Trophoblast cell (in vitro differentiated cells and primary cell): Measurements from ENCODE around the gene ACVR1B.

Experiments used
- DNase-seq, 2 donors: peaks; one replicate each; pipeline ENCODE4 v3.0.0-alpha.2; 2016
- H2AFZ ChIP-seq: 2 replicates; pipeline ENCODE4 v1.6.1; 2013; ENCODE audit warnings: low read length, moderate library complexity, mild to moderate bottlenecking; ENCODE audit not compliant: insufficient read depth, poor library complexity
- H2AK5ac ChIP-seq: 2 replicates; pipeline ENCODE4 v1.6.1; 2013; ENCODE audit warnings: mild to moderate bottlenecking, low read length
- H2BK120ac ChIP-seq: 2 replicates; pipeline ENCODE4 v1.6.1; 2013; ENCODE audit warnings: low read length, mild to moderate bottlenecking, moderate library complexity; ENCODE audit not compliant: insufficient read depth, poor library complexity
- H2BK12ac ChIP-seq: 2 replicates; pipeline ENCODE4 v1.6.1; 2013; ENCODE audit warnings: mild to moderate bottlenecking, low read length, moderate library complexity
- H2BK5ac ChIP-seq: 2 replicates; pipeline ENCODE4 v1.6.1; 2013; ENCODE audit warnings: low read length, low read depth, moderate library complexity, mild to moderate bottlenecking; ENCODE audit not compliant: poor library complexity
- H3K14ac ChIP-seq: 2 replicates; pipeline ENCODE4 v1.6.1; 2013; ENCODE audit warnings: mild to moderate bottlenecking, low read length
- H3K18ac ChIP-seq: 2 replicates; pipeline ENCODE4 v1.6.1; 2013; ENCODE audit warnings: mild to moderate bottlenecking, low read length
- H3K23ac ChIP-seq: 2 replicates; pipeline ENCODE4 v1.6.1; 2013; ENCODE audit warnings: low read length
- H3K27ac ChIP-seq: 2 replicates; pipeline ENCODE4 v1.5.1; 2013; ENCODE audit warnings: low read depth, mild to moderate bottlenecking, inconsistent platforms, low read length, moderate library complexity
- H3K27me3 ChIP-seq: 2 replicates; pipeline ENCODE4 v1.6.1; 2013; ENCODE audit warnings: inconsistent platforms, mild to moderate bottlenecking, low read length, moderate library complexity; ENCODE audit not compliant: insufficient read depth
- H3K36me3 ChIP-seq, 2 experiments: 1 replicate in 1 of 2; 2 replicates in 1 of 2; pipeline ENCODE4 v1.6.1; 2013; ENCODE audit warnings: low read length in 2 of 2, mild to moderate bottlenecking in 2 of 2, moderate library complexity in 1 of 2; ENCODE audit not compliant: insufficient read depth in 2 of 2, control insufficient read depth in 1 of 2
- H3K4ac ChIP-seq: 2 replicates; pipeline ENCODE4 v1.6.1; 2013; ENCODE audit warnings: low read depth, mild to moderate bottlenecking, low read length, moderate library complexity
- H3K4me1 ChIP-seq, 2 experiments: 1 replicate in 1 of 2; 2 replicates in 1 of 2; pipeline ENCODE4 v1.6.1; 2013; ENCODE audit warnings: low read length in 2 of 2, mild to moderate bottlenecking in 2 of 2, moderate library complexity in 1 of 2; ENCODE audit not compliant: insufficient read depth in 2 of 2, control insufficient read depth in 1 of 2
- H3K4me2 ChIP-seq: 2 replicates; pipeline ENCODE4 v1.6.1; 2013; ENCODE audit warnings: inconsistent platforms, mild to moderate bottlenecking, low read length, moderate library complexity
- H3K4me3 ChIP-seq: 2 replicates; pipeline ENCODE4 v1.5.1; 2013; ENCODE audit warnings: mild to moderate bottlenecking, low read depth, low read length, inconsistent platforms
- H3K79me1 ChIP-seq: one replicate; pipeline ENCODE4 v1.6.1; 2013; ENCODE audit warnings: low read length
- H3K79me2 ChIP-seq: 2 replicates; pipeline ENCODE4 v1.6.1; 2013; ENCODE audit warnings: low read length, mild to moderate bottlenecking; ENCODE audit not compliant: control insufficient read depth, insufficient read depth, poor library complexity
- H3K9ac ChIP-seq: 2 replicates; pipeline ENCODE4 v1.6.1; 2013; ENCODE audit warnings: mild to moderate bottlenecking, low read length
- H3K9me3 ChIP-seq: 2 replicates; pipeline ENCODE4 v1.6.1; 2013; ENCODE audit warnings: low read depth, mild to moderate bottlenecking, control low read depth, inconsistent platforms, low read length; ENCODE audit not compliant: insufficient read depth
- H4K12ac ChIP-seq: 2 replicates; pipeline ENCODE4 v1.6.1; 2013; ENCODE audit warnings: low read depth, mild to moderate bottlenecking, low read length, moderate library complexity
- H4K8ac ChIP-seq: 2 replicates; pipeline ENCODE4 v1.6.1; 2013; ENCODE audit warnings: low read depth, mild to moderate bottlenecking, low read length, moderate library complexity
- H4K91ac ChIP-seq: one replicate; pipeline ENCODE4 v1.6.1; 2013; ENCODE audit warnings: low read depth, mild to moderate bottlenecking, low read length, moderate library complexity
- WGBS: extraction: QIAGEN DNeasy Blood & Tissue Kit; methylation state at CpG from one replicate; pipeline ENCODE4 v1.1.7; 2013; ENCODE audit warnings: missing lambda C conversion rate; ENCODE audit not compliant: insufficient read length, insufficient coverage; ENCODE audit errors: extremely low coverage; 5-methylcytosine and 5-hydroxymethylcytosine counted together

ACVR1B gene

DNA sequence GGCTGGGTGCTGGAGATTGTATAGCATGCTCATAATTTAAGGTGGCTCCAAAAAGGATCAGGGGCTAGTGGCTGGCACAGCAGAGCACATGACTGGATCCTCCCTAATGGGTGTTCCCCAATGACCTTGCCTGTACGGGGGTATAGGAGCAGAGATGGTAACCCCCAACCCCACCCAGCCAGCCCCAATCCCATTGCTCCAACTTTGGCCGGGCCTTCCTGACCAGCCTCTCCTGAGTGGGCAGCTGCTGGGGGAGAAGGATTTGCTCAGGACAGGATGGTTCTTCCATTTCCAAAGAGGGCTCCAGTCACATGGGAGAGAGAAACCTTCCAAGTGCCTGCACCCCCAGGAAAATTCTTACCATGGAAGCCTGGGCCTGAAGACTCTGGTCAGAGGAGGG, 84.4 kb downstream of the ACVR1B start:
- H3K79me2 ChIP-seq = peaks cover 3% of the 10 kb centered on the region
- no peak overlapping the region for H3K4ac ChIP-seq
- H2BK120ac ChIP-seq = no peak overlapping the region
- no peak overlapping the region for H3K14ac ChIP-seq
- no CpG with 5 or more reads among the region's 2 CpGs for WGBS
- peak overlapping the region; percentile 23 for H2BK12ac ChIP-seq
- no peak overlapping the region for H4K8ac ChIP-seq
- H2AK5ac ChIP-seq = no peak overlapping the region
- H3K9ac ChIP-seq = no peak overlapping the region
- H2AFZ ChIP-seq = no peak overlapping the region
- H4K12ac ChIP-seq = no peak overlapping the region
- no peak overlapping the region for H3K4me3 ChIP-seq
- H3K36me3 ChIP-seq = no peaks in the 10 kb centered on the region
- H3K27me3 ChIP-seq = no peaks in the 10 kb centered on the region
- H3K9me3 ChIP-seq = peaks cover 1% of the 10 kb centered on the region
- no peak overlapping the region for H4K91ac ChIP-seq
- H2BK5ac ChIP-seq = no peak overlapping the region
- H3K18ac ChIP-seq = no peak overlapping the region
- peaks cover 16% of the 10 kb centered on the region for H3K79me1 ChIP-seq
- no peak overlapping the region for H3K27ac ChIP-seq
- no peak overlapping the region for H3K23ac ChIP-seq
- H3K4me2 ChIP-seq = no peak overlapping the region
- no peak for DNase-seq
- peaks cover 11 to 14% of the 10 kb centered on the region in 2 experiments for H3K4me1 ChIP-seq

DNA sequence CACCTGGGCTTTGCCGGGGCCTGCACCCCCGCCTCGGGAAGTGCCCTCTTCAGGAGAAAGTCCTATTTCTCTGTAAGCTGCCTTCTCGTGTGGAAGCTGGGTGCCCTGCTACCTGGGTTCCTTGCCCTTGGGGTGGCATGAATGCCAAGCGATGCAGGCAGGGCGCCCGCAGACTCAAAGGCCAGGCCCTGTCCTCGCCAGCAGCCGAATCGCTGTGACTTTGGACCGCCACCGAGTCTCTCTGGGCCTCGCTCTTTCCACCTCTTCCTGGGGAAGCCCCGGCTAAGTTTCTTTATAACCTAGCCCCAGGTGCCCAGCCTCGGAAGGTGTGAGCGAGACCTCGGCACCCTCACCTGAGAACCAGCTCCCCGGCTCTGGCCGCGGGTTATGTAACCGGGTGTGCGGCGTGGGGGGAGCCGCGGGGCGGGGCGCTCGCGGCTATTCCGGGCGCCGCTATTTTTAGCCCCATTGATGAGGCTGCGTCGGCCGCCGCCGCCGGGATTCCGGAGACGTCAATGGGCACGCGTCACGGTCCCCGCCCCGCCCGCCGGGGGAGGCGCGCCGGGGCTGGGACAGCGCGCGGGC, 85.2 kb downstream of the ACVR1B start:
- no CpG with 5 or more reads among the region's 53 CpGs for WGBS
- Histone ChIP-seq H3K18ac (peak overlapping the region; percentile 17), H3K23ac (no peak overlapping the region)

GRCh38 chr12:52037248-52037861, 85.9 kb downstream of the ACVR1B start:
- peak overlapping the region; percentile 70 for H4K8ac ChIP-seq
- H3K4me2 ChIP-seq = peak overlapping the region; percentile 92
- H3K4ac ChIP-seq = peak overlapping the region; percentile 64
- peak overlapping the region; percentile 27 for H2BK5ac ChIP-seq
- no CpG with 5 or more reads among the region's 59 CpGs for WGBS
- peak overlapping the region; percentile 78 for H2BK120ac ChIP-seq
- H3K23ac ChIP-seq = no peak overlapping the region
- H3K18ac ChIP-seq = peak overlapping the region; percentile 84
- peak overlapping the region; percentile 90 for H4K91ac ChIP-seq
- H3K9ac ChIP-seq = peak overlapping the region; percentile 65
- H4K12ac ChIP-seq = peak overlapping the region; percentile 44
- no peaks in the 10 kb centered on the region for H3K27me3 ChIP-seq
- H3K14ac ChIP-seq = peak overlapping the region; percentile 65
- peaks cover 11 to 14% of the 10 kb centered on the region in 2 experiments for H3K4me1 ChIP-seq
- peaks cover 3% of the 10 kb centered on the region for H3K79me2 ChIP-seq
- H3K9me3 ChIP-seq = peaks cover 1% of the 10 kb centered on the region
- H2AK5ac ChIP-seq = no peak overlapping the region
- H2AFZ ChIP-seq = peak overlapping the region; percentile 54
- H3K27ac ChIP-seq = no peak overlapping the region
- H3K79me1 ChIP-seq = peaks cover 16% of the 10 kb centered on the region
- H2BK12ac ChIP-seq = peak overlapping the region; percentile 28
- H3K4me3 ChIP-seq = peak overlapping the region; percentile 75
- peaks cover 0 to 4% of the 10 kb centered on the region in 2 experiments for H3K36me3 ChIP-seq
- DNase-seq = peak; percentile 75 to 86

More for the DNA sequence above, 85.2 kb downstream of the ACVR1B start:
- peak overlapping the region; percentile 7 for H4K8ac ChIP-seq
- H3K27ac ChIP-seq = no peak overlapping the region
- peak overlapping the region; percentile 64 for H2AK5ac ChIP-seq
- H4K12ac ChIP-seq = no peak overlapping the region
- H3K4me2 ChIP-seq = peak overlapping the region; percentile 62
- no peak overlapping the region for H3K14ac ChIP-seq
- peaks cover 16% of the 10 kb centered on the region for H3K79me1 ChIP-seq
- H3K36me3 ChIP-seq = no peaks in the 10 kb centered on the region
- peak overlapping the region; percentile 32 for H2AFZ ChIP-seq
- H3K9ac ChIP-seq = no peak overlapping the region
- H3K4me3 ChIP-seq = peak overlapping the region; percentile 37
- H2BK12ac ChIP-seq = peak overlapping the region; percentile 27
- peaks cover 1% of the 10 kb centered on the region for H3K9me3 ChIP-seq
- no peak overlapping the region for H4K91ac ChIP-seq
- peak overlapping the region; percentile 36 for H2BK120ac ChIP-seq
- DNase-seq = peak; percentile 84 to 92
- peaks cover 11 to 14% of the 10 kb centered on the region in 2 experiments for H3K4me1 ChIP-seq
- no peak overlapping the region for H3K4ac ChIP-seq
- H3K27me3 ChIP-seq = no peaks in the 10 kb centered on the region
- no peak overlapping the region for H2BK5ac ChIP-seq
- peaks cover 3% of the 10 kb centered on the region for H3K79me2 ChIP-seq

DNA sequence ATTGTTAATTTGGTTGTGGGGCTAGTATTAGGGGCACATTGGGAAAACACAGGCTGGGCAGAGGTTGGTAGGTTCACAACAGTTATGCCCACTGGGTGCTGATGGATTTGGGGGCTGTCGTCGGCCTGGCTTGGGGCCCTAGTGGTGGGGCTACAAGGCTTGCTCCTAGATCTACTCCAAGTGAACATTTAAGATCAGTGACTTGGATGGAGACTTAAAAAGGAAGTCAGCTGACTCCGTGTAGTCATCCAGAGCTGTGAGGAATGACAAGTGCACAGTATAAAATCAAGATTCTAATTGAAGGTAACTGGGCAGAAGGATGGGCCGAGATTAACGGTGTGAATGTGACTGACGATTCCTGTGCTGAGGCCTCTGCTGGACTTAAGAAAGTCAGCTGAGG, 86.9 kb downstream of the ACVR1B start:
- no peak overlapping the region for H4K12ac ChIP-seq
- no peak overlapping the region for H3K9ac ChIP-seq
- H3K4ac ChIP-seq = no peak overlapping the region
- no peak overlapping the region for H2BK5ac ChIP-seq
- H2AK5ac ChIP-seq = no peak overlapping the region
- H3K36me3 ChIP-seq = peaks cover 2 to 8% of the 10 kb centered on the region in 2 experiments
- WGBS = no CpG with 5 or more reads among the region's 6 CpGs
- H3K4me2 ChIP-seq = no peak overlapping the region
- no peak overlapping the region for H2BK12ac ChIP-seq
- H2BK120ac ChIP-seq = no peak overlapping the region
- H3K4me3 ChIP-seq = no peak overlapping the region
- no peak overlapping the region for H3K23ac ChIP-seq
- H3K14ac ChIP-seq = no peak overlapping the region
- H3K27me3 ChIP-seq = no peaks in the 10 kb centered on the region
- peaks cover 9 to 10% of the 10 kb centered on the region in 2 experiments for H3K4me1 ChIP-seq
- H3K79me2 ChIP-seq = peaks cover 2% of the 10 kb centered on the region
- peaks cover 1% of the 10 kb centered on the region for H3K9me3 ChIP-seq
- H3K27ac ChIP-seq = no peak overlapping the region
- H3K79me1 ChIP-seq = peaks cover 11% of the 10 kb centered on the region
- no peak for DNase-seq
- H3K18ac ChIP-seq = no peak overlapping the region
- no peak overlapping the region for H4K8ac ChIP-seq
- no peak overlapping the region for H2AFZ ChIP-seq
- H4K91ac ChIP-seq = no peak overlapping the region
